Measurements from ENCODE around the gene FGF8. TPM values are rescaled to one million over a fixed set of nuclear protein-coding genes. Genes with fewer than 3 reads are reported as not detected.

Gene FGF8
- total RNA-seq, 2 experiments from 2014 or later: not detected

DNA sequence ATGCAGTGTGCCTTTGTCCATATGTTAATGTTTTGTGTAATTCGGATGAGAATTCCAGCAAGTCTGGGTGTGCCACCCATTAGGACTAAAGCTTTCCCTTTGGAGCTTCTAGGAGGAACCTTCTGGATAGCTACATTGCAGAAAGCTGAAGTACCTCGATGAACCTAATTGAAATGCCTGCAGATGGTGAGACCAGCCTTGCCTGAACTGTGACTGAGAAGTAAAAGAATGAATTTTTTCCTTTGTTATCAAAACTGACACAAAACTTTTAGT is 49.9 kb downstream of the FGF8 start:
- no peak overlapping the region for H3K4me3 Mint-ChIP-seq
- ChIA-PET CTCF (no interaction called here), POLR2A (no interaction called here)

DNA sequence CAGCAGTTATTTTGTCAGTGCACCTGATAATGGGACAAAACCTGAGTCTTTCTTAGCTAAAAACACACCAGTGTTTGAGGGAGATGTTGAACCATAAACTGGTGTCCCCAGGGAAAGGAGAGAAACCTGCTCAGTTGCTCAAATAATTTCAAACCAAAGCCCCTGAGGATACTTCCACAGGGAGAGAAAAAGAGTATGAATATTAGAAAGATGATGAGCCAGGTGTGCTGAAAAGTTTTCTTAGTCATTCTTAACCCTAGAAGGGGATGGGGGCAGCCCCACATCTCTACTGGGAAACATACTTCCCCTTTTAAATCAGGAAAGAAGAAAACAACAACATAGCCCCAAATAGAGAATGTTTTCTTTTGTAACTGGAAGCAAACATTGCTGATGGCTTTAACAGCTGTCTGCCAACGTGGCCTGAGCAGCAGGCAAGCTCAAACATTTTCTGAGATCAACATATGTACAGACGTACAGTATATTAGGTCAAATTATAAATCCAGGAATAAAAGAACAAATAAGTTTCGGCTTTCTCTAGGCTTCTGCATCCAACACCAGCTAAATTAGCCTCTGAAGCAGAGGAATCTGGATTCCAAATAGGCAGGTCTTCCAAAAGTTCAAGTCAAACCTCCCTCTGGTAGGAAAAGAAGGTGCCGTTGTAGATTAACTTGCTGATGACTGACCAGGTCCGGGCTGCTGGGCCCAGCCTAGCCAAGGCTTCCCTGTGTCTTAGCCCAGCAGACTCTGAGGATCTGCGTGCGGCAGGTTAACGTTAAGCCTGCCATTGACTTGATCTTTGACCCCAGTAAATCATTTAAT is 50.4 kb downstream of the FGF8 start:
- Mint-ChIP-seq H3K27me3 (peaks cover 12% of the 10 kb centered on the region), H3K27ac (no peak overlapping the region), H3K9me3 (no peaks in the 10 kb centered on the region), H3K4me1 (peaks cover 7% of the 10 kb centered on the region), H3K4me3 (no peak overlapping the region), H3K36me3 (ENCODE audit: low read depth) (no peaks in the 10 kb centered on the region)
- CTCF ChIA-PET: interaction anchor here (1.2 kb wide), 1 partner anchor 11 kb away, joined by 3 read pairs; no protein-coding TSS in a partner anchor
- no peak for DNase-seq
- POLR2A ChIA-PET: no interaction called here

More for the DNA sequence above, 49.9 kb downstream of the FGF8 start:
- Mint-ChIP-seq H3K27me3 (peaks cover 12% of the 10 kb centered on the region), H3K4me1 (peaks cover 7% of the 10 kb centered on the region), H3K27ac (no peak overlapping the region), H3K36me3 (ENCODE audit: low read depth) (no peaks in the 10 kb centered on the region), H3K9me3 (no peaks in the 10 kb centered on the region)
- DNase-seq: no peak

DNA sequence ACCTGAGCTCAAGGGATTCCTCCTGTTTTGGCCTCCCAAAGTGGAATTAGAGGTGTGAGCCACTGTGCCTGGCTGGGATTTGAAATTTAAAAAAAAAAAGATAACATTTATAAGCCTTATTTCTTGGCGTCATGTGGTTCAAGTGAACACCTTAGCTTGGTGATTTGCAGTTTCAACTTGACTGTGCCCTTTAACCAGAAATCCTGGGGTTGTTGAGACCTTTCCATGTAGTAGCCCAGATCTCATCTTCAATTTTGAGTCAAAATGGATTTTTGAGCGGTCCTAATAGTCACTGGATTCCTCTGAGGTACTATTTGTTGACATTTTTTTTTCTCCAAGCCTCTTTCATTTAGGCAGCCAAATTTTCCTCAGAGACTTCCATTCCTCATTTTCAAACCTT is 51.5 kb downstream of the FGF8 start:
- ChIA-PET CTCF (interaction anchor here (1.2 kb wide), 1 partner anchor 12 kb away, joined by 3 read pairs; no protein-coding TSS in a partner anchor), POLR2A (no interaction called here)
- H3K27ac Mint-ChIP-seq: no peak overlapping the region
- H3K4me3 Mint-ChIP-seq: no peak overlapping the region
- peaks cover 7% of the 10 kb centered on the region for H3K4me1 Mint-ChIP-seq
- H3K27me3 Mint-ChIP-seq: peaks cover 12% of the 10 kb centered on the region
- no peak for DNase-seq
- no peaks in the 10 kb centered on the region for H3K9me3 Mint-ChIP-seq
- no peaks in the 10 kb centered on the region for H3K36me3 Mint-ChIP-seq (ENCODE audit: low read depth)

DNA sequence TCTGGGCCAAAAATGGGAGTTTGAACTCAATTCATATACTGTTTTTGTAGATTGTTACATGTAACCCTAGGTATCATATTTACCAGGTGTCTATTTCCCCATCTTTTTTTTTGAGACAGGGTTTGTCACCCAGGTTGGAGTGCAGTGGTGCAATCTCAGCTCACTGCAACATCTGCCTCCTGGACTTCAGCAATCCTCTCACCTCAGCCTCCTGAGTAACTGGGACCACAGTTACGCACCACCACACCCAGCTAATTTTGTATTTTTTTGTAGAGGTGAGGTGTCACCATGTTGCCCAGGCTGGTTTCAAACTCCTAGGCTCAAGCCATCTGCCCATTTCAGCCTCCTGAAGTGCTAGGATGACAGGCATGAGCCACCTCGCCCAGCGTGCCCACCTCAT is 52.7 kb downstream of the FGF8 start:
- CTCF ChIA-PET: interaction anchor here (0.7 kb wide), 1 partner anchor 398 kb away, joined by 3 read pairs; no protein-coding TSS in a partner anchor
- Mint-ChIP-seq H3K4me1 (peaks cover 7% of the 10 kb centered on the region), H3K4me3 (no peak overlapping the region), H3K27me3 (peaks cover 15% of the 10 kb centered on the region), H3K9me3 (no peaks in the 10 kb centered on the region), H3K36me3 (ENCODE audit: low read depth) (no peaks in the 10 kb centered on the region), H3K27ac (no peak overlapping the region)
- POLR2A ChIA-PET: no interaction called here
- DNase-seq: no peak

DNA sequence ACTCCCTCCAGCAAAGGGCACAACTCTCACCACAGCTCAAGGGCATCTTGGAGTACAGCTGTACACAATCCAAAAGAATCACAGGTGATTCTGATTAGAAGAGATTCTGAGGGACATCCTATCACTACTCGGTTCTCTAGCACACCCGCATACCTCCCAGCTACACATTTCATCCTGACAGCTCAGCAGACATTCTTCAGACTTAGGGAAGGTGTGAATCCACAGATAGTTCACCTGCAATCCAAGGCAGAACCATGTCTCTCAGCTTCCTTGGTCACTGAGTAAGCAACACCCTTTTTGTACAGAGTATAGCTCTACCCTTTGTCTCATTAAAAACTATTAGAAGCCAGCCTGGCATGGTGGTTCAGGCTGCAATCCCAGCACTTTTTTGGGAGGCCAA is 54.1 kb downstream of the FGF8 start:
- peaks cover 7% of the 10 kb centered on the region for H3K4me1 Mint-ChIP-seq
- no peaks in the 10 kb centered on the region for H3K36me3 Mint-ChIP-seq (ENCODE audit: low read depth)
- H3K4me3 Mint-ChIP-seq: no peak overlapping the region
- CTCF ChIA-PET: no interaction called here
- peaks cover 15% of the 10 kb centered on the region for H3K27me3 Mint-ChIP-seq
- POLR2A ChIA-PET: no interaction called here
- H3K27ac Mint-ChIP-seq: no peak overlapping the region
- no peak for DNase-seq
- no peaks in the 10 kb centered on the region for H3K9me3 Mint-ChIP-seq

DNA sequence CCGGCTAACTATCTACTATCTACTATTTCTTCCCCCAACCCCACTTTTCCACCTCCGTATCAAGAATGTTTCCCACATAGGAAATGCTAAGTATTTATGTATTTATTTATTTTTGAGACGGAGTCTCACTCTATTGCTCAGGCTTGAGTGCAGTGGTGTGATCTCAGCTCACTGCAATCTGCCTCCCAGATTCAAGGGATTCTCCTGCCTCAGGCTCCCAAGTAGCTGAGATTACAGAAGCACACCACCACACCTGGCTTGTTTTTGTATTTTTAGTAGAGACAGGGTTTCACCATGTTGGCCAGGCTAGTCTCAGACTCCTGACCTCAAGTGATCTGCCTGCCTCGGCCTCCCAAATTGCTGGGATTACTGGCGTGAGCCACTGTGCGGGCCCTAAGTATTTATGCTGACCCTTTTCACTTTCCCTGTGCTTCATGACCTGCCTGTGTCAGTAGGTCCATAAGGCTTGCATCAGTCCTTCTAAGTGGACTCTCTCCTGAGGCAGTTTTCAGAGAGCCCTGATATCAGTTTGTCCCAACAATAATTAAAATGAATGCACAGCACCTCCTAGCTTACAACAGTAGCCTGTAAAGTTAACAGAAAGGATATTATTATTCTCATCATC is 55.2 kb downstream of the FGF8 start:
- POLR2A ChIA-PET: no interaction called here
- Mint-ChIP-seq H3K27ac (no peak overlapping the region), H3K9me3 (no peaks in the 10 kb centered on the region), H3K36me3 (ENCODE audit: low read depth) (no peaks in the 10 kb centered on the region), H3K4me1 (peaks cover 7% of the 10 kb centered on the region), H3K4me3 (no peak overlapping the region), H3K27me3 (peaks cover 15% of the 10 kb centered on the region)
- DNase-seq: no peak
- CTCF ChIA-PET: no interaction called here

Other genes starting within 250 kb of the FGF8 start
- 10 to 100 TPM; 26.5 to 35.3 TPM for gene POLL, start 187.9 kb downstream of the FGF8 start, total RNA-seq
- 1 to 10 TPM; 2.9 to 3.1 TPM for gene DPCD, start 187.8 kb downstream of the FGF8 start, total RNA-seq
- gene FBXW4, start 80.9 kb downstream of the FGF8 start, total RNA-seq: 10 to 100 TPM; 40.7 to 45.4 TPM
- 10 to 100 TPM; 25.9 to 30.3 TPM for gene NPM3, start 7.3 kb upstream of the FGF8 start, total RNA-seq
- 100 to 1,000 TPM; 135 to 145 TPM for gene OGA, start 42.3 kb upstream of the FGF8 start, total RNA-seq
- gene KCNIP2, start 67.7 kb upstream of the FGF8 start, total RNA-seq: 1 to 10 TPM; 3.5 to 4.5 TPM

Data from activated CD4-positive, alpha-beta T cell treated with anti-CD3 and anti-CD28 coated beads, Interleukin-2, amount 10 ng/mL, durations not matched to agents 7 days and 5 days (primary cell).